ENCODE data around the gene ELMO1.

GRCh38 chr7:37050801-37051200 lies 397.9 kb downstream of the ELMO1 start:
- TF ChIP-seq CTCF (conservative IDR thresholded peaks at IDR 0.05; ENCODE audit: low read depth, low read length) (no peak), EZH2 (IDR thresholded peaks at IDR 0.05; ENCODE audit: borderline replicate concordance, low read depth, low read length, poor library complexity, severe bottlenecking) (no peak)

All from A673 (cell line).